Esophagus mucosa (tissue), 1 donor: ENCODE results near the gene FIG4. TPM values are rescaled to one million over a fixed set of nuclear protein-coding genes. Genes with fewer than 3 reads are reported as not detected.
"Not testable (repeated sequence)": the region's sequence is repeated elsewhere in the genome, so short reads cannot be mapped to it uniquely, and the experiment has no call there.

Experiments
- ATAC-seq: fragments of 200-7000 bp; cut with Tn5 transposase; one replicate; pipeline ENCODE4 v1.9.1; 2020
- total RNA-seq: library from RNA; stranded (reverse); gene quantifications from one replicate; pipeline ENCODE4 v1.2.4, GENCODE V29; 2023
- donor health status: DM: yes; HTN: yes; CAD: no.

Gene FIG4
- total RNA-seq, 1 donor from 2014 or later: 8.8 TPM

DNA sequence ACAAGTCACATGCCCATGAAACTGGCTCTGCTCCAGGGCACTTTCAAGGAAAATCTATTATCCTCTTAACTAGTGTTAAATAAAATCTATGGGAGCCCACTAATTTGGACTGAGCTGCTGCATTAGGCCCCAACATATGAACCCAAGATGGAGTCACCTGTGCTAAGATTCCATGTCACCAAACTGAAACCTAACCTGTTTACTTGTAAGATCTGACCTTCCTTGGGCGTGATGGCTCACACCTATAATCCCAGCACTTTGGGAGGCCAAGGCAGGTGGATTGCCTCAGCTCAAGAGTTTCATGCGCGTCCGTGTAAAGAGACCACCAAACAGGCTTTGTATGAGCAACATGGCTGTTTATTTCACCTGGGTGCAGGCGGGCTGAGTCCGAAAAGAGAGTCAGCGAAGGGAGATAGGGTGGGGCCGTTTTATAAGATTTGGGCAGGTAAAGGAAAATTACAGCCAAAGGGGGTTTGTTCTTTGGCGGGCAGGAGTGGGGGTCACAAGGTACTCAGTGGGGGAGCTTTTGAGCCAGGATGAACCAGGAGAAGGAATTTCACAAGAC lies 164.5 kb downstream of the FIG4 start:
- ATAC-seq: not testable (repeated sequence)

DNA sequence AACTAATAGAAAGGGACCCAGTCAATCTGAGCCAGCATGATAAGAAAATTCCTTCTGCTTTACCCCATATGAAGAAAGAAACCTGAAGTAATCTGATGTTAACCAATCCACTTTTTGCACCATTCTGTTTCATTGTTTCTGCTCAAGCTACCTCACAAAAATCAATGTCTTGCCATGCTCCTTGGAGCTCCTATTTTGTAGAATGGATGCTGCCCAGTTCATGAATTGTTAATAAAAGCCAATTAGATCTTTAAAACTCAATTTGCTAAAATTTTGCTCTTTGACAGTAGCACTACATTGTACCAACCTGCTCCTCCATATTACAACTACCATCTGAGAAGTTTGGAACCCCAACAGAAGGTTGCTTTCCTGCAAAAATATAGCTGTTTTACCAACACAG lies 170.8 kb downstream of the FIG4 start:
- ATAC-seq: no peak

DNA sequence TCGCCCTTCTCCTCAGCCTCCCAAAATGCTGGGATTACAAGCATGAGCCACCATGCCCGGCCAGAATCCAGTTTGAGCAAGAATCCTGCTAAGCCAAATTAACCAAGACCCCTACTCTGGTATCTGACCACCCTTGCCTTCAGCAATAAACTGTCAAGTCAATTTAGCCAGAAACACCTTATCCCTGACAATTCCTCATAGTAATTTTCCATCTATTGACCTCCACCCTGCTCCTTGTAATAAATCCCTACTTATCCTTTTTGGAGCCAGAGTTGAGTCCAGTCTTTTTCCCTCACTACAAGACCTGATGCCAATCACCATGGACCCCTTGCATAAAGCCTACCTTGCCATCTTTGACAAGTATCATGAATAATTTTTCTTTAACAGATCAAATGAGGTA lies 173.0 kb downstream of the FIG4 start:
- ATAC-seq: no peak

DNA sequence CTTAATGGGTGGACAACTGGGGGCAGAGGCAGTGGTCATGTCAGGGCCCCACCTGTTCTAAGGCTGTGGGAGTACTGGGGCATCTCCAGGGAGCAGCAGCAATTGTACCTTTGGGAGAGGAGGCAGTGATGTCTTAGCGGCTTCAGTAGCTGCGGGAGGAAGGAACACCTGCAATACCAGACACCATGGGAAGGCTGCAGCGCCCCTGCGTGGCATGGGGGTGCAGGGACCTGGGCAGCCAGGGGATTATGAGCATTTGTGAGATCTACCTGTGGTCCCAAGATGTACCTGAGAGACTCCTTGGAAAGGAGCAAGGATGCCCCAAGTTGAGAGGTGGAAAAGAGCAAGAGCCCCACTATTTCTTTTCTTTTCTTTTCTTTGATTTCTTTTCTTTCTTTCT lies 174.9 kb downstream of the FIG4 start:
- ATAC-seq: no peak

DNA sequence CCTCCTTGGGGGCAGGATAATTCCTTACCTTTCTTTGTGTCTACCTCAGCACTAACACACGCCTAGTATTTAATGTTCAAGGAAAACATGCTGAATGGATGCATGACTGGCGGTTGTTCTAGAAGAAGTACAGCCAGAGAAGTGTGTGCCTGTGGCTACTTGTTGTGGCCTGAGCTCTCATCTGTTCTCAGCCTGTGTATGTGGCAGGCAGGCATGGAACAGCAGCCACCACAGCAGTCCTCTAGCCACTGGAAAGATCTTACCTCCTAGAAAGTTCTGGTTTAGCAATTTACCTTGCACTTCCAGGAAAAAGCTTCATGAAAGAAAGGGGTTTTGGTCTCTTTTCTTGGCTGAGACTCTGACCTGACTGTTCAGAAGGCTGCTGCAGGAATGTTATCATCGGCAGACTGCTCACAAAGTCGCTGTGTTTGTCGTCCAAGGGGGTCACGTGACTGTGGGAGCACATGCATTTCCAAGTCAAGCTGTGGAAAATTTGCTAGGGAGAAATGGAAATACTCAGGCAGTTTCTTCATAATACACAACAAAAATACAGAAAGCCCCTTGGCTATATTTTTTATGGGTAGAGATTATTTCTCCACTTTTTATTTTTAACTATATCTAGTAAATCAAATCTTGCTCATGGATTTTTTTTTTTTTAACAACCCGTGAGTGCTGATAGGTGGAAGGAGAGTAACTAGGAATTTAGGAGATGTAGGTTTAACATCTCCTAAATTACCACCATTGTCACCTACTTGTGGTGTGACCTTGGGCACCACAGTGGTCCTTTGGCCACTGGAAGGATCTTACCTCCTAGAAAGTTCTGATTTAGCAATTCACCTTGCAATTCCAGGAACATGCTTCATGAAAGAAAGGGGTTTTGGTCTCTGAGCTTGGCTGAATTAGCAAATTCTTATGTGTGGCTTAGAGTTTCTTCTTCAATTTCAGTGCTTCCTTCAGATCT lies 176.2 kb downstream of the FIG4 start:
- ATAC-seq: peak; percentile 66

DNA sequence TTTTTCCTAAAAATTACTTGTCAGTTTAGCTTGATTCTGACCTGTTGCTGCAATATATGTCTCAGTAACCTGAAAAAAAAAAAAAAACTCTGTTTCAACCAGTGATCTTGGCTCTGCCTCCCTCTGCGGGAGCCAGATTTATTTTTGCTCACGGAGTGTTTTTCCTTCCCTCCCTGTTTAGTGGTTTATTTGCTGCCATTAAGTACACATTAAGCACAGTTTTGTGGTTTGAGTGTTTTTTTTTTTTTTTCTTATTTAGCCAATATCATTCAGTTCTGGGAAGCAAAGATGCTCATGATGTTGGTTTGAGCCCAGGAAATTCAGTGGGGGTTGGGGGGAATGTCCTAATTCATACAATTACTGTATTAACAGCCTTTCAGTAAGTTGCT lies 176.9 kb downstream of the FIG4 start:
- ATAC-seq: no peak

DNA sequence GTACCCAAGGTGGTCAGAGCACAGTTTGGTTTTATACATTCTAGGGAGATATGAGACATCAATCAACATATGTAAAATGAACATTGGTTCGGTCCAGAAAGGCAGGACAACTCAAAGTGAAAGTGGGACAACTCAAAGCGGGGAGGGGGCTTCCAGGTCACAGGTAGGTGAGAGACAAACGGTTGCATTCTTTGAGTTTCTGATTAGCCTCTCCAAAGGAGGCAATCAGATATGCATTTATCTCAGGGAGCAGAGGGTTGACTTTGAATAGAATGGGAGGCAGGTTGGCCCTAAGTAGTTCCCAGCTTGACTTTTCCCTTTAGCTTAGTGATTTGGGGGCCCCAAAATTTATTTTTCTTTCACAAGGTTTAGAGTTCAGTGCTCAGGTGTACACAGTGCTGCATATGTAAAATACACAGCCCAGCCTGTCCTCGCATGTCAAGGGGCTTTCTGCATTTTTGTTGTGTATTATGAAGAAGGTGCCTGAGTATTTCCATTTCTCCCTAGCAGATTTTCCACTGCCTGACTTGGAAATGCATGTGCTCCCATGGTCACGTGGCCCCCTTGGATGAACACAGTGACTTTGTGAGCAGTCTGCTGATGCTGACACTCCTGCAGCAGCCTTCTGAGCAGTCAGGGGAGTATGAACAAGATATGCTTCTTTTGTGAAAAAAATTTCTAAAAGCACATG lies 178.4 kb downstream of the FIG4 start:
- ATAC-seq: not testable (repeated sequence)

DNA sequence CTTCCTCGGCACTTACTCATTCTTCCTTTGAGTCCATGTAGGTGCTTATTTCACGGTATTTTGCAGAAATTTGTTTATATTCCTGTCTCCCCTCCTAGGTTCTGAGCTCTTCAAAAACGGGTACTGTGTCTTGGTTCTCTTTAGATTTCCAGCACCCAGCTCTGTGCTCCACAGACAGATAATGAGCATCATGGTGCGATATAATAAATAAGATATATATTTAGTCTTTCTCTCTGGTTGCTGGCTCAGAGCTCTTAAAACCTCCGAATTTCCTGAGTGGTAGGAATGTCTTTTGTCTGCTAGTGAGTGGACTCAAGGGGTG lies 179.0 kb downstream of the FIG4 start:
- ATAC-seq: no peak

DNA sequence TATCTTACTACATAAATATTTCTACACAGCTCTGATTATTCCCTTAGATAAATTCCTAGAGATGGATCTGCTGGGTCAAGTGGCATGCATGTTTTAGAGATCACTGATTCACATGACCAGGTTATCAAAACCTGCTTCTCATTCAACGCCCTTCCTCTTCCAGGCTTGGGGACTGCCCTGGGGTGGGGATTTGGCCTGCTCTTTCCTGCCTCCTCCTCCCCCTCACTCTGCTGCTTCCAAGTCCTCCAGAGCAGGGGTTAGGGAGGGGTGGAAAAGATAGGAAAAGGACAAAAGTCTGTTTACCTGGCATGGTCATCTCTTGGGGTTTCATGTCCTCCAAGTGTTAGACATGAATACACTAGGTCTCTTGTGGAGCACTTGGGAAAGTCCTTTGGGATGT lies 181.5 kb downstream of the FIG4 start:
- ATAC-seq: peak; percentile 18

DNA sequence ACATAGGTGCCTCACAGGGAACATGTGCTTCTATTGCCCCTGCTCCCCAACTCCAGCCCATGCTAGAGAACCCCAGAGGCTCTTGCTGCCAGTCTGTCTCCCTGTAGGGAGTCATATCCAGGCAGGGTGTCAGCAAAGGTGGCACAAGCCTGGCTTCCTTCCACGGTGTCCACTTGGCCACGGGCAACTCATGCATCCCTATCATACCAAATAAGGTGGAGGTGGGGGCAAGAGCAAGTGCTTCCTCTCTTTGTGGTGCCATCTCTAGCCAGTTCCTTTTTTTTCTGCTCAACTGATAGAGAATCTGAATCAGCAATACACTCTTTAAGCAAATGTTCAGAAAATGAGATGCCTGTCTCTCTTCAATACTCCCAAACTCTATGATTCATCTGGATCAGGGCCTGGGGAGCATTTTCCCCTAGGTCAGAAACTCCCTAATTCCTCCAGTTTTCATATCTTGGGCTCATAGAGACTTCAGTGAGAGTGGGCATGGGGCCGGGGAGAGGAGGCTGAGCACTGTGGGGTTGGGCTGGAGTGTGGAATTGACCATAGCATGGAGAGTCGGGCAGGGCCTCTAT lies 182.0 kb downstream of the FIG4 start:
- ATAC-seq: peak; percentile 25

DNA sequence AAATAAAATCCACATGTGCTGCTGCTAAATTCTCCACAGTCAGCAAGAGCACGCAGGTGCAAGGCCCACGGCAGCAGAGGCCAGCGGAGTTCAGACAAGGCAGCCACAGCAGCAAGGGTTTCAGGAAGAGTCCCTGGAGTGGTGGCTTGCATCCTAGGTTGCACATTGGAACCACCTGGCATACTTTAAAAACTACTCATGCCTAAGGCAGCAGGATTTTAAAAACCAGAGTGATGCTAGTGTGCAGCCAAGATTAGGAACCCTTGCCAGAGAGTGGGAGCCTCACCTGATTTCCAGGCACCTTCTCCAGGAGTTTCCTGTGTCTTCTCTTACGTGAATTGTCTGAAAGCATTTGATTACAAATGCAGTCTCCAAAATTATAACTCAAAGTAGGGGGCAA lies 183.0 kb downstream of the FIG4 start:
- no peak for ATAC-seq

DNA sequence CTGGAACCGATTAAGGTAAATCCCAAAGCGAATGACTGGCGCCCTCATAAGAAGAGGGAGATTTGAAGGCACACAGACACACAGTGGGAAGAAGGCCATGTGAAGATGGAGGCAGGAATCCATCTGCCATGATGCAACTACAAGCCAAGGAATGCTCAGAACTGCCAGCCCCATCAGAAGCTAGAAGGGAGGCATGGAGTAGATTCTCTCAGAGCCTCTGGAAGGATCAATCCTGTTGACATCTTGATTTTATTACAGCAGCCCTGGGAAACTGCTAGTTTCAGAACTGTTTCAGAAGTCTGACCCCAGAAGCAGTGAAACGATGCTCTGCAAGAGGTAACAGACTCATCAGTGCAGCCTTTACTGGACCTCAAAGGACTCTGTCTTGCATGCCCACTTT lies 183.5 kb downstream of the FIG4 start:
- ATAC-seq: no peak

Other genes starting within 250 kb of the FIG4 start
- gene MICAL1, start 235.5 kb upstream of the FIG4 start, total RNA-seq: 7.4 TPM
- gene ZBTB24, start 208.1 kb upstream of the FIG4 start, total RNA-seq: 4.9 TPM
- 2.1 TPM for gene AK9, start 94 bp upstream of the FIG4 start, total RNA-seq